Posterior vena cava (tissue), 2 donors: ENCODE data around the gene SP100. TPM values are rescaled to one million over a fixed set of nuclear protein-coding genes. Genes with fewer than 3 reads are reported as not detected.

ENCODE experiments used
- DNase-seq: peaks from one replicate; pipeline ENCODE4 v3.0.0-alpha.2; 2020; ENCODE audit warnings: low spot score
- intact Hi-C, 2 donors: fragments of 100-400 bp; cut with DNase I; formaldehyde crosslinking; loops; one replicate each; pipeline versions ENCODE4 v1.14.1 to v1.14.2; 2022 to 2023
- total RNA-seq, 2 donors: library from RNA; stranded (reverse); fragmentation: NEBNext Ultra II Directional; extraction: Animal tissue kit (Norgen Biotek cat#: 25700); gene quantifications; one replicate each; pipeline ENCODE4 v1.2.1, GENCODE V29; 2021
- donor health status: DM: yes; HTN: yes; CAD: no.
- donor health status: DM: yes; HTN: yes; CAD: no.

SP100 gene
- total RNA-seq, 2 donors from 2014 or later, result 87.9 to 90.7 TPM

DNA sequence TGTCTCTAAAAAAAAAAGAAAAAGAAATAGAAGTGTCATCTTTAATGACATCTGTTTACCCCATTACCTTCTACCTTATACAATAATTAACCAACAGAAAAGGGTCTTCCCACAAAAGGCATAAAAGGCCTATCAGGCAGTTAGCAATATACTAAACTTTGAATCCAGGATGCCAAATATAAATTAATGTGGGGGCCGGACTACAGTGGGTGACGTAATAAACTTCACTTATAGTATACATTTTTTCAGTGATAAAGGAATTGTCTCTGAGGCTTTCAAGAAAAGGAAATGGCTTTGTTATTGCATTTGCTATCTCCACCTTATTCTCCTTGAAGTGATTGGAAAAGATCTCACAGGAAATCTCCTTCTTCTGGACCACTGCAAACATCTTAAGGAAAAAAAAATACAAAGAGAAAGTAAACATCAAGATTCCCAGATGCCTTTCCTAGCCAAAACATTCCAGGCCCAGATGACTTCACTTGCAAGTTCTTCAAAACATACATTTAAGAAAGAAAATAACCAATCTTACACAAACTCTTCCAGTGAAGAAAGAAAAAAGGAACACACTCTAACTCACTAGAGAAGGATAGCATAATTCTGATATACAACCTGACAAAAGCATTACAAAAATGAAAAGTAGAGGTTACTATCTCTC is 170.5 kb downstream of the SP100 start:
- intact Hi-C loops, result no loop called here
- DNase-seq, result no peak

DNA sequence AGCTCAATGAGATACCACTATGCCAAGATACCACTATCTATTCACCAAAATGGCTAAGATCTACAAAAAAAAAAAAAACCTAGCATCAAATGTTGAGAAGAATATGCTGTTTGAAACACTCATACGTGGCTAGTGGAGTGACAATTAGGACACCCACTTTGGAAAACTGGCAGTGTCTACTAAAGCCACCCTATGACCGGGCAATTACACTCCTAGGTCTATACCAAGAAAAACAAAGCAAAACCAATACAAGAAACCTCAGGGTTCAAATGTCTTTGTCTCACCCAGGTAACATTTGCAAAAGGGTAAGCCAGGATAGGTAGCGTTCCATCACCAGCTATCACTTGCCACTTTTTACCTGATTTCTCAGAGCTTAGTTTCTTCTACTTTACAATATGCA is 173.0 kb downstream of the SP100 start:
- intact Hi-C loops, result no loop called here
- DNase-seq, result no peak

DNA sequence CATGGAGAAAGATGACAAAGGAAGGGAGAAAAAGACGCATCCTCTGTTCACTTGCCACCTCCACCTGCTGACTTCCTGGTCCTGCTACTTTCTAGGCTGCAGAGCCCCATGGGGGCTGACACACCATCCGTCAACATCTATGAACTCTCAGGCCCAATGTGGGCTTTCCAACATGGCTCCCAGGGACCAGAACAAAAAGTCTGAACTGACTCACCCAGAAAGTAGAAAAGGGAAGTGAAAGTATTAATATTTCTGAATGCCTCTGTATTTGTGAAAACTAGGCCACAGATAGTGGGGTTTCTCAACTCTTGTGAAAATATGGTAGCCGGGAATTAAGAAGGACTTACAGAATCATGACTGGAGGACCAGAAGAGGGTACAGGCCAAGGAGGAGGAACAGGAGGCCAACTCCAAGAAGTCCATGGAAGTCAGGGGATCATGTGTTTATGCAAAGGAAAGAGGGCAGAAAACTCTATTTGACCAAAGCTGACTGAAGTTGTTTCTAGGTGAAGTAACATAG is 173.6 kb downstream of the SP100 start:
- DNase-seq, result no peak
- intact Hi-C loops, result no loop called here

DNA sequence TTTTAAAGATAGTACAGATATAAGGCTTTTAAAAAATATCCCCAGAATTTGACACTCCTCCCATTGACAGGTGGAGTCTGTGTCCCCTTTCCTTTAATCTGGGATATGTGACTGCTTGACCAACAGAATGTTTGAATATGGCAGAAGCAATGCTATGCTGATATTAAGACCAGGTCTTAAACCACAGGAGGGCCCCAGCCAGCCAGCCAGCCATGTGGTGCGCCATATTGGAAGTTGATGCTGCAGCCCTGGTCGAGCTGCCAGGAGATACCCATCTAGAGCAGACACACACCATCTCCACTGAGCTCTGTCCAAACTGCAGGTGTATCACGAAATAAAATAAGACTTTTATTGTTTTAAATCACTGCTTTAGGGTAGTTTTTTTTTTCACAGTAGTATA is 174.3 kb downstream of the SP100 start:
- intact Hi-C loops, result no loop called here
- DNase-seq, result no peak

DNA sequence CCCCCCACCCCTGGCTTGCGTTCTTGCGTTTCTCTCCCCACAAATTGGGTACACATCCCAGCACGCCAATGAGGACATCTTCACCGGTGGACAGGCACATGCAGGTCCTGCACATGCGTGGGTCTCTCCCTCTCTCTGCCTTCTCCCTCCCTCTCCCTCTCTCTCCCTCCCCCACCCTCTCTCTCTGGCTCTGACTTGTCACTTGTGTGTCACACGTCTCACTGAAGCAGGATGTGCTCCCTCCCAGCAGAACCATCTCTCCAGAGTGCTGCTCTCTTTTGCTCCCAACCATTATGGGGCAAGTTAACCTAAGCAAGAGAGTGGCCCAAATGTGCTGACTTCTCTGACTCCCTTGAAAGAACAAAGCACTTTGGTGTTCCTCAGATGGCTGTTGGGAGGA is 175.8 kb downstream of the SP100 start:
- intact Hi-C loops, result no loop called here
- DNase-seq, result no peak

DNA sequence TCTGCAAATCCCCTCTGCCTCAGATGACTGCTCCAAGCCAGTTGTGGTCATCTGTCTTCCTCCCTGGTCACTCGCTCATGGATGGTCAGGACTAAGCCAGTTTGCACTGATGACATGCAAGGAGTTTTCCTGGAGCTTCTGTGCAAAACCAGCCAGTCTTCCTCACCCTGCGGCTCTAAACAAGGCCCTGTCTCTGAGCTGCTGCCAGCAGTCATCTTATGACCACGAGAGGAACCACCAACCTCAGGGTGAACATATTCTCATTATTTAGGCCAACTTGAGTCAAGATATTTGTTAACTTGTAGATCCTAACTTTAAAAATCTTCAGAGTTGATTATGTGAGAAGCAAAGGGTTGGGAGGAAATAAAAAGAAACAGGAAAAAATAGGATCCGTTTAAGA is 176.8 kb downstream of the SP100 start:
- intact Hi-C loops, result no loop called here
- no peak for DNase-seq

Other genes starting within 250 kb of the SP100 start
- 10 to 100 TPM; 20.5 to 21.3 TPM for gene SP110, start 196.2 kb upstream of the SP100 start, total RNA-seq
- gene SP140, start 190.5 kb upstream of the SP100 start, total RNA-seq, result 1 to 10 TPM; 2.3 to 4.5 TPM
- 10 to 100 TPM; 10.1 to 17.0 TPM for gene SP140L, start 89.0 kb upstream of the SP100 start, total RNA-seq